Hepatocyte (in vitro differentiated cells): ENCODE measurements around the gene DAB2IP.

Experiments
- CTCF ChIP-seq: fragments of 200-600 bp; sonication (generic); IDR thresholded peaks from 2 replicates; pipeline ENCODE4 v1.5.1; 2016; ENCODE audit warnings: antibody characterized with exemption, mild to moderate bottlenecking; ENCODE audit not compliant: poor library complexity
- EZH2 ChIP-seq: fragments of 200-600 bp; sonication (generic); IDR thresholded peaks from 2 replicates; pipeline ENCODE4 v1.6.1; 2016; ENCODE audit warnings: antibody characterized with exemption, mild to moderate bottlenecking, borderline replicate concordance

GRCh38 chr9:121636978-121637712 is 14.3 kb upstream of the DAB2IP start:
- TF ChIP-seq EZH2 (no peak), CTCF (no peak)
